Uterus (tissue), 4 donors: Measurements from ENCODE around the gene ATP5PB. TPM values are rescaled to one million over a fixed set of nuclear protein-coding genes. Genes with fewer than 3 reads are reported as not detected.

Source experiments
- DNase-seq, 2 donors: peaks; one replicate each; pipeline ENCODE4 v3.0.0-alpha.2; 2019 to 2020
- H3K27ac ChIP-seq, 2 donors: fragments of 200-600 bp; sonication (generic); 1 replicate in 1 of 2; 2 replicates in 1 of 2; pipeline ENCODE4 v1.5.1; 2016 to 2018
- H3K27me3 ChIP-seq, 2 donors: fragments of 200-600 bp; sonication (generic); one replicate each; pipeline ENCODE4 v1.5.1; 2018 to 2019; ENCODE audit warnings: control low read depth in 1 of 2
- H3K36me3 ChIP-seq, 2 donors: fragments of 200-600 bp; sonication (generic); one replicate each; pipeline ENCODE4 v1.5.1; 2019; ENCODE audit warnings: control low read depth in 1 of 2
- H3K4me1 ChIP-seq, 2 donors: fragments of 200-600 bp; sonication (generic); one replicate each; pipeline ENCODE4 v1.5.1; 2018 to 2019; ENCODE audit warnings: control low read depth in 1 of 2
- H3K4me3 ChIP-seq, 2 donors: fragments of 200-600 bp; sonication (generic); 1 replicate in 1 of 2; 2 replicates in 1 of 2; pipeline ENCODE4 v1.5.1; 2018 to 2019; ENCODE audit warnings: mild to moderate bottlenecking in 1 of 2
- H3K9me3 ChIP-seq, 2 donors: fragments of 200-600 bp; sonication (generic); one replicate each; pipeline ENCODE4 v1.5.1; 2019; ENCODE audit warnings: control low read depth in 1 of 2
- CTCF ChIP-seq, 4 experiments: fragments of 200-600 bp in 2 of 4; fragments of 450-650 bp in 2 of 4; sonication (generic) in 2 of 4; IDR thresholded peaks; one replicate each; pipeline ENCODE4 v1.5.1; 2016 to 2019; ENCODE audit warnings: antibody characterized with exemption in 4 of 4, mild to moderate bottlenecking in 2 of 4, moderate library complexity in 1 of 4
- POLR2A ChIP-seq, 2 donors: fragments of 450-650 bp; IDR thresholded peaks; one replicate each; pipeline ENCODE4 v1.6.1; 2016; ENCODE audit warnings: antibody characterized with exemption in 2 of 2, mild to moderate bottlenecking in 1 of 2, moderate library complexity in 1 of 2
- intact Hi-C: fragments of 100-400 bp; cut with DNase I; formaldehyde crosslinking; loops from one replicate; pipeline ENCODE4 v1.15.1; 2023; ENCODE audit warnings: low total_unique reads
- total RNA-seq, 4 donors: library from RNA; depleted of rRNA in 3 of 4; stranded (reverse); fragments of >200 nt in 3 of 4; gene quantifications; one replicate each; pipeline versions ENCODE4 v1.1.0 to v1.2.4, GENCODE V29; 2014 to 2023
- donor health status: DM: yes; HTN: yes; CAD: no.

ATP5PB gene
- total RNA-seq, 4 donors from 2014 or later: 151 to 184 (median 161) TPM

- Histone ChIP-seq H3K27ac (no peak overlapping the region), H3K27me3 (no peaks in the 10 kb centered on the region), H3K4me3 (no peak overlapping the region), H3K36me3 (no peaks in the 10 kb centered on the region), H3K9me3 (no peaks in the 10 kb centered on the region), H3K4me1 (no peaks in the 10 kb centered on the region)
- intact Hi-C loops: no loop called here
- TF ChIP-seq POLR2A (IDR thresholded peaks at IDR 0.05): no peak
- no peak for TF ChIP-seq CTCF (IDR thresholded peaks at IDR 0.05)
- DNase-seq: no peak
These were observed 30.2 kb upstream of the ATP5PB start for GRCh38 chr1:111419037-111419436.

- DNase-seq: no peak
- no peak overlapping the region for H3K4me3 ChIP-seq
- H3K27ac ChIP-seq: no peak overlapping the region
- H3K9me3 ChIP-seq: no peaks in the 10 kb centered on the region
- H3K36me3 ChIP-seq: no peaks in the 10 kb centered on the region
- TF ChIP-seq CTCF (IDR thresholded peaks at IDR 0.05): no peak
- no peak for TF ChIP-seq POLR2A (IDR thresholded peaks at IDR 0.05)
- no peaks in the 10 kb centered on the region for H3K4me1 ChIP-seq
- intact Hi-C loops: no loop called here
- H3K27me3 ChIP-seq: no peaks in the 10 kb centered on the region
These were observed 28.9 kb upstream of the ATP5PB start for GRCh38 chr1:111420377-111420776.

- intact Hi-C loops: no loop called here
- H3K27ac ChIP-seq: no peak overlapping the region
These were observed 26.5 kb upstream of the ATP5PB start for GRCh38 chr1:111422546-111423391.

GRCh38 chr1:111424281-111424680, 25.0 kb upstream of the ATP5PB start:
- no peaks in the 10 kb centered on the region for H3K4me1 ChIP-seq
- intact Hi-C loops: no loop called here
- H3K4me3 ChIP-seq: no peak overlapping the region
- no peak for DNase-seq
- TF ChIP-seq POLR2A (IDR thresholded peaks at IDR 0.05): no peak
- no peak for TF ChIP-seq CTCF (IDR thresholded peaks at IDR 0.05)
- no peaks in the 10 kb centered on the region for H3K9me3 ChIP-seq
- H3K27me3 ChIP-seq: no peaks in the 10 kb centered on the region
- H3K27ac ChIP-seq: no peak overlapping the region
- no peaks in the 10 kb centered on the region for H3K36me3 ChIP-seq

More at GRCh38 chr1:111422546-111423391, 26.5 kb upstream of the ATP5PB start:
- no peak overlapping the region for H3K4me3 ChIP-seq
- DNase-seq: no peak
- H3K4me1 ChIP-seq: no peaks in the 10 kb centered on the region
- no peaks in the 10 kb centered on the region for H3K9me3 ChIP-seq
- TF ChIP-seq POLR2A (IDR thresholded peaks at IDR 0.05) (no peak), CTCF (IDR thresholded peaks at IDR 0.05) (no peak)
- no peaks in the 10 kb centered on the region for H3K36me3 ChIP-seq
- no peaks in the 10 kb centered on the region for H3K27me3 ChIP-seq

- intact Hi-C loops: no loop called here
- Histone ChIP-seq H3K9me3 (no peaks in the 10 kb centered on the region), H3K4me3 (no peak overlapping the region), H3K36me3 (no peaks in the 10 kb centered on the region), H3K27ac (no peak overlapping the region), H3K27me3 (no peaks in the 10 kb centered on the region), H3K4me1 (no peaks in the 10 kb centered on the region)
- no peak for DNase-seq
- TF ChIP-seq POLR2A (IDR thresholded peaks at IDR 0.05) (no peak), CTCF (IDR thresholded peaks at IDR 0.05) (no peak)
These were observed 12.5 kb upstream of the ATP5PB start for GRCh38 chr1:111436726-111437125.
